ENCODE data around the gene SSRP1. TPM values are rescaled to one million over a fixed set of nuclear protein-coding genes. Genes with fewer than 3 reads are reported as not detected.

Gene SSRP1
- total RNA-seq, 4 donors from 2014 or later = 51.0 to 67.5 (median 56.5) TPM

- WGBS, 2 donors = 76 to 82% methylated on average over 6 of the region's 6 CpGs
- Histone ChIP-seq H3K9me3 (peaks cover 0 to 14% (median 0%) of the 10 kb centered on the region in 4 donors), H3K4me3 (no peak overlapping the region), H3K27me3 (no peaks in the 10 kb centered on the region), H3K36me3 (no peaks in the 10 kb centered on the region), H3K27ac (peak overlapping the region in 1 of 4 donors; percentile 72), H3K4me1 (peaks cover 0 to 14% (median 0%) of the 10 kb centered on the region in 4 donors)
- DNase-seq (ENCODE audit: low spot score in 2 of 2) = no peak
- TF ChIP-seq CTCF (IDR thresholded peaks at IDR 0.05) (no peak), POLR2A (IDR thresholded peaks at IDR 0.05) (no peak), EP300 (IDR thresholded peaks at IDR 0.05) (peak in 1 of 2 donors; percentile 27)
Measured at GRCh38 chr11:57276971-57277675, 58.6 kb downstream of the SSRP1 start.

- WGBS, 2 donors = 67 to 71% methylated on average over 3 of the region's 3 CpGs
- H3K27ac ChIP-seq = peak overlapping the region in 1 of 4 donors; percentile 0
- no peak overlapping the region for H3K4me3 ChIP-seq
- peaks cover 0 to 14% (median 0%) of the 10 kb centered on the region in 4 donors for H3K9me3 ChIP-seq
- no peaks in the 10 kb centered on the region for H3K36me3 ChIP-seq
- H3K27me3 ChIP-seq = no peaks in the 10 kb centered on the region
- DNase-seq (ENCODE audit: low spot score in 2 of 2) = no peak
- H3K4me1 ChIP-seq = peaks cover 0 to 14% (median 0%) of the 10 kb centered on the region in 4 donors
- no peak for TF ChIP-seq POLR2A (IDR thresholded peaks at IDR 0.05)
- no peak for TF ChIP-seq EP300 (IDR thresholded peaks at IDR 0.05)
- TF ChIP-seq CTCF (IDR thresholded peaks at IDR 0.05) = no peak
Measured at GRCh38 chr11:57276169-57276970, 59.3 kb downstream of the SSRP1 start.

Other genes starting within 250 kb of the SSRP1 start
- not detected for gene LRRC55, start 153.9 kb downstream of the SSRP1 start, total RNA-seq
- gene APLNR, start 98.6 kb downstream of the SSRP1 start, total RNA-seq = 10 to 100 TPM in 1 of 4 donors, 1 to 10 TPM in 1, under 1 TPM in 2; 0.63 to 12.9 (median 2.0) TPM
- gene TNKS1BP1, start 10.9 kb downstream of the SSRP1 start, total RNA-seq = 100 to 1,000 TPM; 147 to 238 (median 204) TPM
- under 1 TPM in 1 of 4 donors, not detected in 3; 0.22 TPM for gene P2RX3, start 2.5 kb upstream of the SSRP1 start, total RNA-seq
- not detected for gene PRG3, start 45.3 kb upstream of the SSRP1 start, total RNA-seq
- under 1 TPM in 1 of 4 donors, not detected in 3; 0.39 TPM for gene PRG2, start 54.8 kb upstream of the SSRP1 start, total RNA-seq
- 100 to 1,000 TPM in 2 of 4 donors, 10 to 100 TPM in 2; 42.2 to 110 (median 94.7) TPM for gene SLC43A3, start 91.2 kb upstream of the SSRP1 start, total RNA-seq
- gene RTN4RL2, start 124.6 kb upstream of the SSRP1 start, total RNA-seq = 1 to 10 TPM in 1 of 4 donors, under 1 TPM in 2, not detected in 1; 0.20 to 1.5 (median 0.42) TPM
- 10 to 100 TPM; 35.8 to 47.3 (median 42.4) TPM for gene SLC43A1, start 179.8 kb upstream of the SSRP1 start, total RNA-seq
- 10 to 100 TPM; 20.2 to 51.6 (median 40.1) TPM for gene TIMM10, start 194.9 kb upstream of the SSRP1 start, total RNA-seq
- not detected for gene SMTNL1, start 201.7 kb upstream of the SSRP1 start, total RNA-seq
- 10 to 100 TPM; 22.4 to 35.7 (median 25.5) TPM for gene UBE2L6, start 231.8 kb upstream of the SSRP1 start, total RNA-seq

Measured in tibial nerve (tissue), 4 donors.